Measurements from ENCODE around the gene GALNT13.

The GALNT13 gene

GRCh38 chr2:154400563-154401290 is 529.0 kb downstream of the GALNT13 start:
- DNase-seq (ENCODE audit: low read depth), result no peak
- H3K4me3 ChIP-seq (ENCODE audit: low read depth, low read length), result no peak overlapping the region
- no peak for TF ChIP-seq CTCF (IDR thresholded peaks at IDR 0.05; ENCODE audit: low read depth, low read length, missing control alignments)

GRCh38 chr2:154402213-154402612 is 530.5 kb downstream of the GALNT13 start:
- H3K4me3 ChIP-seq (ENCODE audit: low read depth, low read length), result no peak overlapping the region
- DNase-seq (ENCODE audit: low read depth), result no peak
- TF ChIP-seq CTCF (IDR thresholded peaks at IDR 0.05; ENCODE audit: low read depth, low read length, missing control alignments), result peak; percentile 24

GRCh38 chr2:154403242-154403790 is 531.6 kb downstream of the GALNT13 start:
- TF ChIP-seq CTCF (IDR thresholded peaks at IDR 0.05; ENCODE audit: low read depth, low read length, missing control alignments), result no peak
- no peak for DNase-seq (ENCODE audit: low read depth)
- no peak overlapping the region for H3K4me3 ChIP-seq (ENCODE audit: low read depth, low read length)

DNA sequence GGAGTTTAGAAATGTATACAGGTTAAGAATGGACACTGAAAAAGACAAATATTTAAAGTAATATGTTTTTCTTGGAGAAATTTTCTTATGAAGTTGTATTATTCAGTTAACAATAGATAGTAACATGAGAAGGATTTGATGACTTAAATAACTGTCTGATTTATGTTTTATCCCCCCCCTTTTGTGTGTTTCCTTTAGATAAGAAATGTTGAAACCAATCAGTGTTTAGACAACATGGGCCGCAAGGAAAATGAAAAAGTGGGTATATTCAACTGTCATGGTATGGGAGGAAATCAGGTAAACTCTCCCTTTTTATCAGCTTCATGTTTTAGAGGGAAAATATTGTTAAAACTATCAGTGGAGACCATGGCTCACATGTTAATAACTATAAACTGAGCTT is 537.1 kb downstream of the GALNT13 start:
- no peak overlapping the region for H3K4me3 ChIP-seq (ENCODE audit: low read depth, low read length)
- DNase-seq (ENCODE audit: low read depth), result no peak
- no peak for TF ChIP-seq CTCF (IDR thresholded peaks at IDR 0.05; ENCODE audit: low read depth, low read length, missing control alignments)

DNA sequence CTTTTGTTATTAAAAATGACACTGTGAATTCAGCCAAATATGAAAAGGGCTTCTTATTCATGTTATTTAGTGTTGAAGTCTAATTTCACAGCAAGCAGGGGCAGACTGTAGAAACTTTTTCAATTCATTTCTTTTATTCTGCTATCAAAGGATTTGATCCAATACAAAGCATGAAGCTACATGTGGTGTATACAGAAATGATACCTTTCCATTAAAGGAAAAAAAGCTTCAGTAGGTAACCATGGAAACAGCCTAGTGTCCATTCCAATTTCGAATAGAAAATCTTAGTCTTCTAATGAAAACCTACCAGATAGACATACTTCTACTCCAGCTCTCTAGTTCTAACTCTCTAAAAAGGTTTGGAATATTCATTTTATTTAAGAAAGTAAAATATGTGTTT is 550.5 kb downstream of the GALNT13 start:
- DNase-seq (ENCODE audit: low read depth), result no peak
- no peak for TF ChIP-seq CTCF (IDR thresholded peaks at IDR 0.05; ENCODE audit: low read depth, low read length, missing control alignments)

DNA sequence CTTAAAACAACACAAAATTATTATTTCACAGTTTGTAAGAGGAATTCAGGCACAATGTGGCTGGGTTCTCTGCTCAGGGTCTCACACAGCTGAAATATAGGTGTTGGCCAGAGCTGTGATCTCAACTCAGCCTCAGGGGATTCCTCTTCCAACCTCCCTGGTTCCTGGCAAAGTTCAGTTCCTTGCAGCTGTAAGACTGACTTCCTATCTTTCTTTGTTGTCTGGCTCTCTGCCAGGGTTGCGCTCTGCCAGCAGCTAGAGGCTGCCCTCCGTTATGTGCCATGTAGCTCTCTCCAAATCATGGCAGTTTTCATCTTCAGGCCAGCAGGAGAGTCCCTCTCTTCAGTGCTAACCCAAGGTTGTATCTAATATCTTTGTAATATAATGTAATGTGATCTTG is 554.3 kb downstream of the GALNT13 start:
- DNase-seq (ENCODE audit: low read depth), result no peak
- no peak overlapping the region for H3K4me3 ChIP-seq (ENCODE audit: low read depth, low read length)
- TF ChIP-seq CTCF (IDR thresholded peaks at IDR 0.05; ENCODE audit: low read depth, low read length, missing control alignments), result no peak

More for the DNA sequence above, 550.5 kb downstream of the GALNT13 start:
- no peak overlapping the region for H3K4me3 ChIP-seq (ENCODE audit: low read depth, low read length)

- no peak overlapping the region for H3K4me3 ChIP-seq (ENCODE audit: low read depth, low read length)
- DNase-seq (ENCODE audit: low read depth), result no peak
- TF ChIP-seq CTCF (IDR thresholded peaks at IDR 0.05; ENCODE audit: low read depth, low read length, missing control alignments), result no peak
Observed at GRCh38 chr2:154427453-154427852, 555.7 kb downstream of the GALNT13 start.

Data from GM12864 (cell line).